Fibroblast of the conjunctiva (primary cell): ENCODE data around the gene CACNA2D2.

Experiments used
- DNase-seq: peaks from one replicate; pipeline ENCODE4 v3.0.0-alpha.2; 2010; ENCODE audit warnings: low read depth

Gene CACNA2D2

GRCh38 chr3:50370594-50370993 lies 132.8 kb downstream of the CACNA2D2 start:
- no peak for DNase-seq

- DNase-seq, result no peak
Observed at GRCh38 chr3:50369012-50369670, 134.3 kb downstream of the CACNA2D2 start.

- no peak for DNase-seq
Observed at GRCh38 chr3:50365842-50366220, 137.6 kb downstream of the CACNA2D2 start.

GRCh38 chr3:50365080-50365841 lies 138.2 kb downstream of the CACNA2D2 start:
- peak; percentile 22 for DNase-seq

GRCh38 chr3:50364573-50365079 lies 138.8 kb downstream of the CACNA2D2 start:
- DNase-seq, result no peak

- DNase-seq, result no peak
Observed at GRCh38 chr3:50359760-50360110, 143.7 kb downstream of the CACNA2D2 start.

GRCh38 chr3:50358911-50359759 lies 144.3 kb downstream of the CACNA2D2 start, which contains the start of gene TMEM115:
TMEM115 (minus strand) TSS chr3:50359521; CDS start chr3:50359063, 458 bp downstream.
- peak; percentile 99 for DNase-seq

- DNase-seq, result no peak
Observed at GRCh38 chr3:50358355-50358910, 145.0 kb downstream of the CACNA2D2 start.

- DNase-seq, result no peak
Observed at GRCh38 chr3:50357481-50357880, 146.0 kb downstream of the CACNA2D2 start.

- DNase-seq, result no peak
Observed at GRCh38 chr3:50356553-50356952, 146.9 kb downstream of the CACNA2D2 start.

GRCh38 chr3:50355829-50356552 lies 147.4 kb downstream of the CACNA2D2 start:
- no peak for DNase-seq

- no peak for DNase-seq
Observed at GRCh38 chr3:50354850-50355249, 148.6 kb downstream of the CACNA2D2 start.

GRCh38 chr3:50354186-50354764 lies 149.2 kb downstream of the CACNA2D2 start:
- no peak for DNase-seq

GRCh38 chr3:50353245-50354004 lies 150.0 kb downstream of the CACNA2D2 start:
- no peak for DNase-seq

GRCh38 chr3:50352781-50353180 lies 150.7 kb downstream of the CACNA2D2 start:
- no peak for DNase-seq

GRCh38 chr3:50351323-50351697 lies 152.1 kb downstream of the CACNA2D2 start:
- no peak for DNase-seq

GRCh38 chr3:50350527-50351322 lies 152.7 kb downstream of the CACNA2D2 start, which contains the start of the genes CYB561D2 and NPRL2:
CYB561D2 (plus strand) TSS chr3:50350862; CDS start chr3:50351434, 572 bp downstream.
NPRL2 (minus strand) TSS chr3:50350775; CDS start chr3:50350652, 123 bp downstream.
- peak; percentile 77 for DNase-seq

GRCh38 chr3:50350213-50350526 lies 153.3 kb downstream of the CACNA2D2 start:
- DNase-seq, result no peak

GRCh38 chr3:50347187-50347813 lies 156.1 kb downstream of the CACNA2D2 start:
- DNase-seq, result no peak
